Uterus (tissue), 2 donors: ENCODE results near the gene UAP1.

Source experiments
- CTCF ChIP-seq, 4 experiments: fragments of 200-600 bp in 2 of 4; fragments of 450-650 bp in 2 of 4; sonication (generic) in 2 of 4; IDR thresholded peaks; one replicate each; pipeline ENCODE4 v1.5.1; 2016 to 2019; ENCODE audit warnings: antibody characterized with exemption in 4 of 4, mild to moderate bottlenecking in 2 of 4, moderate library complexity in 1 of 4
- POLR2A ChIP-seq, 2 donors: fragments of 450-650 bp; IDR thresholded peaks; one replicate each; pipeline ENCODE4 v1.6.1; 2016; ENCODE audit warnings: antibody characterized with exemption in 2 of 2, mild to moderate bottlenecking in 1 of 2, moderate library complexity in 1 of 2

GRCh38 chr1:162596514-162597170, 35.1 kb downstream of the UAP1 start:
- TF ChIP-seq CTCF (IDR thresholded peaks at IDR 0.05) (no peak), POLR2A (IDR thresholded peaks at IDR 0.05) (no peak)
